ENCODE results near the gene CCDC61. TPM values are rescaled to one million over a fixed set of nuclear protein-coding genes. Genes with fewer than 3 reads are reported as not detected.

Gene CCDC61, protein sequence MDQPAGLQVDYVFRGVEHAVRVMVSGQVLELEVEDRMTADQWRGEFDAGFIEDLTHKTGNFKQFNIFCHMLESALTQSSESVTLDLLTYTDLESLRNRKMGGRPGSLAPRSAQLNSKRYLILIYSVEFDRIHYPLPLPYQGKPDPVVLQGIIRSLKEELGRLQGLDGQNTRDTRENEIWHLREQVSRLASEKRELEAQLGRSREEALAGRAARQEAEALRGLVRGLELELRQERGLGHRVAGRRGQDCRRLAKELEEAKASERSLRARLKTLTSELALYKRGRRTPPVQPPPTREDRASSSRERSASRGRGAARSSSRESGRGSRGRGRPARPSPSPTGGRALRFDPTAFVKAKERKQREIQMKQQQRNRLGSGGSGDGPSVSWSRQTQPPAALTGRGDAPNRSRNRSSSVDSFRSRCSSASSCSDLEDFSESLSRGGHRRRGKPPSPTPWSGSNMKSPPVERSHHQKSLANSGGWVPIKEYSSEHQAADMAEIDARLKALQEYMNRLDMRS
- 3.6 and 5.9 TPM in 2 replicates for total RNA-seq

GRCh38 chr19:45994998-45995714 lies at the start of gene CCDC61:
Gene CCDC61, plus strand, starts transcription at chr19:45995467. Its CDS starts 7,552 bp downstream, at chr19:46003019.
- H3K27ac ChIP-seq (ENCODE audit: low read depth, low read length): peak within 1 kb of the TSS; percentile 72
- H3K4me3 ChIP-seq (ENCODE audit: insufficient read depth, low read length): peak within 1 kb of the TSS; percentile 83
- H3K27me3 ChIP-seq (ENCODE audit: insufficient read depth, low read length): no peaks in the 10 kb centered on the region
- H2AFZ ChIP-seq (ENCODE audit: low read length): peak within 1 kb of the TSS; percentile 87
- H4K20me1 ChIP-seq (ENCODE audit: insufficient read depth, low read length): peaks cover 18% of the 10 kb centered on the region
- peaks cover 19% of the 10 kb centered on the region for H3K79me2 ChIP-seq (ENCODE audit: insufficient read depth, low read length)
- peak; percentile 99 for DNase-seq (ENCODE audit: insufficient read length, low spot score, missing footprints)
- H3K9me3 ChIP-seq (ENCODE audit: low read depth, low read length): no peaks in the 10 kb centered on the region
- peak within 1 kb of the TSS; percentile 82 for H3K4me2 ChIP-seq (ENCODE audit: insufficient read depth, low read length)
- peaks cover 19% of the 10 kb centered on the region for H3K4me1 ChIP-seq (ENCODE audit: insufficient read depth, low read length)
- no peak for TF ChIP-seq CTCF (IDR thresholded peaks at IDR 0.05; ENCODE audit: extremely low read depth, low read depth, low read length)
- H3K36me3 ChIP-seq (ENCODE audit: insufficient read depth, low read length): peaks cover 4% of the 10 kb centered on the region

DNA sequence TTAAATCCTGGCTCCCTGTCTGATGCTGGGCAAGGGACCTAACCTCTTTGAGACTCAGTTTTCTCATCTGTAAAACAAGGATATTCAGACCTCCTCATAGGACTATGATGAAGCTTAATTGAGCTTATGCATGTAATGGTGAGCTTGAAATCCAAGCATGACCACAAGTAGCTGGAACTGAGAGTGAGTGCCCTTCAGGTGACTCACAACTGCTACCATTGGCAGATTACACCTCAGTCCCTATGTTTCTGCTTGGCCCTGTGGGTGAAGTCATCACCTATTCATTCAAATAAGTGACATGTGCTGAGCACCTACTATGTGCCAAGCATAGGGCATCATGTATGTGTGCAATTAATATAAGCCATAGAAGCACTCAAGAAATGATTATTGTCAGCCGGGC lies 47.3 kb upstream of the CCDC61 start:
- H3K4me3 ChIP-seq (ENCODE audit: insufficient read depth, low read length): no peak overlapping the region
- no peaks in the 10 kb centered on the region for H3K36me3 ChIP-seq (ENCODE audit: insufficient read depth, low read length)
- no peak for DNase-seq (ENCODE audit: insufficient read length, low spot score, missing footprints)
- H3K79me2 ChIP-seq (ENCODE audit: insufficient read depth, low read length): no peaks in the 10 kb centered on the region
- H3K9me3 ChIP-seq (ENCODE audit: low read depth, low read length): no peaks in the 10 kb centered on the region
- no peak overlapping the region for H3K27ac ChIP-seq (ENCODE audit: low read depth, low read length)
- H3K4me2 ChIP-seq (ENCODE audit: insufficient read depth, low read length): no peak overlapping the region
- no peak for TF ChIP-seq CTCF (IDR thresholded peaks at IDR 0.05; ENCODE audit: extremely low read depth, low read depth, low read length)
- no peaks in the 10 kb centered on the region for H4K20me1 ChIP-seq (ENCODE audit: insufficient read depth, low read length)
- no peak overlapping the region for H2AFZ ChIP-seq (ENCODE audit: low read length)
- no peaks in the 10 kb centered on the region for H3K4me1 ChIP-seq (ENCODE audit: insufficient read depth, low read length)
- no peaks in the 10 kb centered on the region for H3K27me3 ChIP-seq (ENCODE audit: insufficient read depth, low read length)

DNA sequence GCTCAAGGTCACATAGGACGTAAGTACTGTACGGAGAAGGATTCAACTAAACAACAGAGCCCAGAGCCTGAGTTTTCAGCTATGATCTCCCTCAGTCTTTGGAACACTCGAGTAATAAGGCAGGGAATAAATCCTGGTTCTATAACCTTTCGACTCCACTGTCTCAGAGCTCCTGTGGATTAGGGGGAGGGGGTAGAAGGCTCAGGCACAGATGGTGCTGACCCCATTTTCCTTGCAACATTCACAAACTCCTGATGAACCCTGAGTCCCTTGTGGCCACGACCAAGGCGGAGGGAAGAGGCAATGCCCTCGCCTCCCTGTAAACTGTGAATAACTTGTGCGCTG lies 43.0 kb upstream of the CCDC61 start:
- Histone ChIP-seq H3K9me3 (ENCODE audit: low read depth, low read length) (no peaks in the 10 kb centered on the region), H3K4me2 (ENCODE audit: insufficient read depth, low read length) (no peak overlapping the region), H3K36me3 (ENCODE audit: insufficient read depth, low read length) (no peaks in the 10 kb centered on the region), H3K27ac (ENCODE audit: low read depth, low read length) (no peak overlapping the region), H3K4me1 (ENCODE audit: insufficient read depth, low read length) (no peaks in the 10 kb centered on the region), H2AFZ (ENCODE audit: low read length) (no peak overlapping the region), H3K79me2 (ENCODE audit: insufficient read depth, low read length) (no peaks in the 10 kb centered on the region), H4K20me1 (ENCODE audit: insufficient read depth, low read length) (no peaks in the 10 kb centered on the region), H3K4me3 (ENCODE audit: insufficient read depth, low read length) (no peak overlapping the region), H3K27me3 (ENCODE audit: insufficient read depth, low read length) (no peaks in the 10 kb centered on the region)
- no peak for TF ChIP-seq CTCF (IDR thresholded peaks at IDR 0.05; ENCODE audit: extremely low read depth, low read depth, low read length)
- DNase-seq (ENCODE audit: insufficient read length, low spot score, missing footprints): peak; percentile 50
